SH-SY5Y (cell line): ENCODE data around the gene MRPL54.

Experiments used
- GATA2 ChIP-seq: IDR thresholded peaks from 2 replicates; pipeline ENCODE4 v1.6.1; 2011; ENCODE audit warnings: mild to moderate bottlenecking, low read depth, low read length
- GATA3 ChIP-seq: IDR thresholded peaks from 2 replicates; pipeline ENCODE4 v1.6.1; 2011; ENCODE audit warnings: low read depth, mild to moderate bottlenecking, low read length, moderate library complexity

MRPL54 gene

DNA sequence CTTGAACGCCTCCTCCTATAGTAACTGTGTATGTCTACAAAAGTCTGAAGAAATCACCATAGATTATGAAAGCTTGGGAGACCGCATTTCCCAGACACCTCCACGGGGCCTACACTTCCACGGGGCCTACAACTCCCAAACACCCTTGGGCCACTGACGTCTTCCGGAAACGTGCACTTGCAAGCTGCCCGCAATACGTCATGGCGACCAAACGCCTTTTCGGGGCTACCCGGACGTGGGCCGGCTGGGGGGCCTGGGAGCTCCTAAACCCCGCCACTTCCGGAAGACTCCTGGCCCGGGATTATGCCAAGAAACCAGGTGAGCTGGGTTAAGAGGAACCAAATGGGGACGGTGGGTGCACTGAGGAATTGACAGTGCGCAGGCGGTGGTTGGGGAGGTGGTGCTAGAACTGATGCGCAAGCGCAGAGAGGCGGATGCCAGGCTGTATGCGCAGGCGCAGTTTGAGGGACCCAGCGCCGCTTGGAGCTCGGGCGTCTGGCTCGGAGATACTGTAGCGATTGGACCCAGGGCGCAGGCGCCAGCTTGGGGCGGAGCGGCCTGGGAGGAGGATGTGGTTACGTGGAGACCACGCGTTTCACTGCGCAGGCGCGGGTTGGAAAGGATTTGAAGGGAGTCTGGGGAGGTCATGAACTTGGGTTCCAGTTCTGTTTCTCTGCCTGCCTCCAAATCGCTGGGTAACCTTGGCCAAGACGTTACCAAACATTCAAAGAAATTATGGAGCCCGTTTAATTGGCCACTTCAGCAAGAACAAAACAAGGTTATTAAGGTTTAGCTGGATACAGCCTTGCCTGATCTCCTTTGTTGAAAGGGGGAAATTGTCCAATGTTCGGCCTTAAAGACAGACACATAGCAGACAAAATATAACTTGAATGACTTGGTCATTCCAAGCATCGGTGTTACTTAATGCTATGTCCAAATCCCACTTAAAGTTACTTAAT is at the start of gene MRPL54:
Gene MRPL54, plus strand, starts transcription at position 182 of the 959 bp plus-strand sequence. Its CDS starts 19 bp downstream, at position 201.
- TF ChIP-seq GATA3 = no peak
- peak; percentile 16; the same call in 1 of the 2 replicates for TF ChIP-seq GATA2

DNA sequence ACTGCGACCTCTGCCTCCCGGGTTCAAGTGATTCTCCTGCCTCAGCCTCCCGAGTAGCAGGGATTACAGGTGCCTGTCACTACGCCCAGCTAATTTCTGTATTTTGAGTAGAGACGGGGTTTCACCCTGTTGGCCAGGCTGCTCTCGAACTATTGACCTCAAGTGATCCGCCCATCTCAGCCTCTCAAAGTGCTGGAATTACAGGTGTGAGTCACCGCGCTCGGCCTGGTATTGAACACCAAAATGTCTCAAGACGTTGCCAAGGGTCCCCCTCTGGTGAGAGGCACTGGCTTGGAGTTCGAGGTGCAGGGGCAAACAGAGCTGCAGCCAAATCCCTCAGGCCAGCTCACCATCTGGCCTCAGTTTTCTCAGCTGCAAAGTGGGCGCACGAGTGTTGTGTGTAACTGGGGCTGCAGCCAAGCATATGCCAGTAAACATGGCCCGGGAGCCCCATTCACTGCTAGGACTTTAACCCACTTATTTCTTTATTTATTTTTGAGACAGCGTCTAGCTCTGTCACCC is 46.3 kb upstream of the MRPL54 start:
- TF ChIP-seq GATA3 (no peak), GATA2 (no peak)

DNA sequence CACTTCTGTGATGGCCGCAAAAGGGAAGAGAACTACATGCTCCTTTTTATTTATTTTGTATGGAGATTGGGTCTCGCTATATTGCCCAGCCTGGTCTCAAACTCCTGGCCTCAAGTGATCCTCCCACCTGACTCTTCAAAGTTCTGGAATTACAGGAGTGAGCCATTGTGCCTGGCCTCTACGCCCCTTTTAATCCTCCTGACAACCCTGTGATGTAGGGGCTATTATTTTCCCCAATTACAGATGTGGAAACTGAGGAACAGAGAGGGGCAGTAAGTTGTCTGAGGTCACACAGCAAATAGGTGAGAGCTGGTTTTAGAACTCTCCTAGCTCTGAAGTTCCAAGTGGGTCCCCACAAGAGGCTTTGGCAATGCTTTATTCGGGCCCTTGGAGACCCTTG is 42.6 kb upstream of the MRPL54 start:
- no peak for TF ChIP-seq GATA3

DNA sequence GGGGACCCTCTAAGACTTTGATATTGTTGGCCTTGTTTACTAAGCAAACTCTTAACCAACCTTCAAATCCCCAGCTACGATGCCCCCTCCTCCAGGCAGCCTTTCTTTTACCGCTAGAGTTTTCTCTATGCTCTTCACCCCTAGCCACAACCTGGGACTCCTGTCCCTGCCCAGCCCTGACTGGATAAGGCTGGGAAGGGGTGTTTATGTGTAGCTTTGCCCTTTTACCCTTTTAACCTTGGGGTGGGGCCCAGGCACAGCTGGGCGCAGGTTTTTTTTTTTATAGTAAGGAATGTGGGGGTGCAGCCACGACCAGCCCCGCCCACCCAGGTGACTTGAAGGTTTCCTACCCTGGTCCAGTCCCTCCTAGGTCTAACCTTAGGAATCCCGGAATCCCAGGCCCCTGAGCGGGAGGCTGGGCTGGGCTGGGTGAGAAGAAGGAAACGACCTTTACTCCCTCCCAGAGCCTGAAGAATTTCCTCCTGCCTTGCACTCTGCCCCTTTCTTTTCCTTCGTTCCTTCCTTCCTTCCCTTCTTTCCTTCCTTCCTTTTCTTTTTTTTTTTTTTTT is 42.0 kb upstream of the MRPL54 start:
- TF ChIP-seq GATA3 (no peak), GATA2 (no peak)

DNA sequence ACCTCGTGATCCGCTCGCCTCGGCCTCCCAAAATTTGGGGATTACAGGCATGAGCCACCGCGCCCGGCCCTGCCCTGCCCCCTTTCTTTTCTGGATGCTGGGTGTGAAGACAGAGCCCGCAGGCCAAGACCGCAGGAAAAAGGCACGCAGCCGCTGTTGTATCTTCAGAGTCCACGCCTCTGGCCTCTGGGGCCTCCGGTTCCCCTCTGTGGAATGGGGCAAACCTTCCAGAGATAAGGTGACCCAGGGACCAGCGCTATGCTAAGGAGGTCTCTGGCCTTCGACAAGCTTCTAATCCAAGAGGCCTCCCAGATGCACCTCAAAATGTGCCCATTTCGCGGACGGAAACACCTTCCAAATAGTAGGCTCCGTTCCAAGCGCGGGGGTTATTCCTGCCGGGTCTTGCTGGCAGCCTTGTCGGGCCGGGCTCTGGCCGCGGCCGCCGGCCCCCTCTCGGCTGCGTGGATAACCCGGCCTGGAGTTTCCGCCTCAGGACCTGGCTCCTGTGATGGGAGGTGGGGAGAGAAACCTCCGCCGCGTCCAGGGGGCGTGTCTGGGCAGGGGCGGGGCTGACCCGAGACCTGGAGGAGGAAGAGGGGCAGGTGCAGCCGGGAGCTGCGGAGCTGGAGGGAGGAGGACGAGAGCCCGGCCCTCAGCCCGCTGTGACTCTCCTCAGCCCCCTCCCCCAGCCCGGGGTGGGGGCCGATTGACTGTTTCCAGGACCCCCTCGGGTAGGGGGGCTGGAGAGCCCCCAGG is 41.2 kb upstream of the MRPL54 start:
- TF ChIP-seq GATA2 (no peak), GATA3 (no peak)

DNA sequence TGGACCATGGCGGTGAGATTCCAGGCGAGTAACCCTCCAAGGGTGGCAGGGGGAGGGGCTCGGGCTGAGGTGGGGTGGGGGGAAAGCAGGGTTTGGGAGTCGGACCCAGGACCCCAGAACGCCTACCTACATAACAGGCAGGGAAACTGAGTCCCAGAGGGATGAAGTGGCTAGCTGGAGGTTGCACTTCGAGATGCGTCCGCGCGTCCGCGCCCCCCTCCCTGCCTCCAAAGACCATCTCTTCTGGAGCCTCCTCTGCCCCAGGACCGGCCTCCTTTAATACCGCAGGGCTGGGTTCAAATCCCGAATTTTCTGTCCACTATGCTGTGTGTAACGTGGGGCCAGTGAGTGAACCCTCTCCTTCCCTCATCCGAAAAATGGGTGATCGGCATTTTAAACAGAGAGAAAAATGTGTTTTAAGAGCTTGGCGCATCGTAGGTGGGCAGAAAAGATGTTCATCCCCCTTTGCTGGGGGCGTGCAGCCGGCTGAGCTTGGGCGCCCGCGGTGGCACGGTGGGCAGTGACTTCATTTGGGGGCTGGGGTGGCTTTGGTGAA is 40.5 kb upstream of the MRPL54 start:
- TF ChIP-seq GATA3 (no peak), GATA2 (no peak)

DNA sequence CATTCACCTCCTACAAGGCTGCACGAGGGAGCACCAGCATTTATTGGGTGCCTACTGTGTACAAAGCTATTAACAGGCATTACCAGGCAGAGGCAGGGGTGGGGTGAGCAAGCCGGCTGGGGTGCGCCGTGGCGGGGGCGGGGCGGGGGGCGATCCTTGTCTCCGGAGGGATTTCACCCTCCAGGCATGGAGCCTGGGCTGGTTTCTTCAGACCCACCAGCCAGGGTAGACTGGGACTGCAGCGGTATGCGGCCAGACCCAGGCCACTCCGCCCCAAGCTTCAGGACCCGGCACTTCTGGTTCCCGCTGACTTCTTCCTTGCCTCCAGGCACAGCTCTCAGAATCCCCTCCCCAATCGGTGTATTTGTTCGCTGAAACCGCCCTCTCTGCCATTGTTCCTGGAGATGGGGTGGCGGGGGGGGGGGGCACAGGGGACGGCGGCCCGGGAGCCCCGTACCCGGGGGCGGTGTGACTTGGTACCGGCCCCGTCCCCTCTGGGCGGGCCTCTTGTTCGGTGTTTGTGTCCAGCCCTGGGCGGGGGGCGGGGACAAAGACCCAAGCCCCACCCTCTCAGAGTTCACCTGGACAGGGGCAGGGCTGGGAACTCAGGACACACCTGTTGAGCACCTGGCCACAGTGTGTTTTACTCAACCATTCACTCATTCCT is 39.9 kb upstream of the MRPL54 start:
- TF ChIP-seq GATA2 = no peak
- TF ChIP-seq GATA3 = no peak

DNA sequence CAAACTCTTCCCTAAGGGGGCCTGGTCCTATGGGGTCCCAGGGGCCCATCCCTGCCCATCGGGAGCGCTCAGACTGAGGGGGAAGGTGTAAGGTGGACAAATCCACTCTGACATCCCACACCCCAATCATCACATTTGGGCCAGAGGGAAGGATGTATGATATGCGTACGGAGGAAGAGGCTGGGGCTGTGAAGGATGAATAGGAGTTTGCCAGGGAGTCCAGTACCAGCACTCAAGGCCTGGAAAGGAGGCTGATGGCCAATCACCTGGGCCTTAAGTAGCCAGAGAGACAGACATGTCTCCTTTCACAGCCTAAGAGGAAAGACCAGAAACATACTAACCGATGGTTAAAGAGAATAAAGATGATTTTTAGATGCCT is 39.4 kb upstream of the MRPL54 start:
- no peak for TF ChIP-seq GATA3
- no peak for TF ChIP-seq GATA2

DNA sequence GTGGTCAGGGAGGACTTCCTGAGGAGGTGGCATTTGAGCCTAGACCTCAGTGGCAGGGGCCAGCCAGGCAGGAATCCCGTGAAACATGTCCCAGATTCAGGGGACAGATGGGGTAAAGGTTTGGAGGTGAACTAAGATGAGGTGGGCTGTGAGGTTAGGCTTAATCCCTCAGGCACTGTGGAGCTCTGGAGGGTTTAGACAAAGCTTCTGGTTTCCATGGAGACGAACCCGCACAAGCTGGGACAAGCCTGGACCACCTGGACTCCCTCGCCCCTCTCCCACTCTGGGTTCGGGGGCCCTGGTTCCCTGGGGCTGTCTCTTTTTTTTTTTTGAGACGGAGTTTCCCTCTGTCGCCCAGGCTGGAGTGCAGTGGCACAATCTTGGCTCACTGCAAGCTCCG is 38.6 kb upstream of the MRPL54 start:
- TF ChIP-seq GATA3 = no peak
- no peak for TF ChIP-seq GATA2

DNA sequence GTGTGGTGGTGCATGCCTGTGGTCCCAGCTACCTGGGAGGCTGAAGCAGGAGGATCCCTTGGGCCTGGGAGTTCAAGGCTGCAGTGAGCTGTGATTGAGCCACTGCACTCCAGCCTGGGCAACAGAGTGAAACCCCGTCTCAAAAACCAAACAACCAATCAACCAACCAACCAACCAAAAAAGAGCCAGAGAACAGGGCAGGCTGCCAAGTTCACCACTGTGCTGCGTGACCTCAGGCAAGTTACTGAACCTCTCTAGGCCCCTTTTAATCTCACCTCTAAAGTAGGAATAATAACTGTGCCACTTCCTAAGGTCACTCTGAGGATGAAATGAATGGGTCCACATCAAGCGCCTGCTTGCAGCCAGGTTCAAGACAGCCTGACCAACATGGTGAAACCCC is 37.4 kb upstream of the MRPL54 start:
- TF ChIP-seq GATA2 = no peak
- no peak for TF ChIP-seq GATA3

DNA sequence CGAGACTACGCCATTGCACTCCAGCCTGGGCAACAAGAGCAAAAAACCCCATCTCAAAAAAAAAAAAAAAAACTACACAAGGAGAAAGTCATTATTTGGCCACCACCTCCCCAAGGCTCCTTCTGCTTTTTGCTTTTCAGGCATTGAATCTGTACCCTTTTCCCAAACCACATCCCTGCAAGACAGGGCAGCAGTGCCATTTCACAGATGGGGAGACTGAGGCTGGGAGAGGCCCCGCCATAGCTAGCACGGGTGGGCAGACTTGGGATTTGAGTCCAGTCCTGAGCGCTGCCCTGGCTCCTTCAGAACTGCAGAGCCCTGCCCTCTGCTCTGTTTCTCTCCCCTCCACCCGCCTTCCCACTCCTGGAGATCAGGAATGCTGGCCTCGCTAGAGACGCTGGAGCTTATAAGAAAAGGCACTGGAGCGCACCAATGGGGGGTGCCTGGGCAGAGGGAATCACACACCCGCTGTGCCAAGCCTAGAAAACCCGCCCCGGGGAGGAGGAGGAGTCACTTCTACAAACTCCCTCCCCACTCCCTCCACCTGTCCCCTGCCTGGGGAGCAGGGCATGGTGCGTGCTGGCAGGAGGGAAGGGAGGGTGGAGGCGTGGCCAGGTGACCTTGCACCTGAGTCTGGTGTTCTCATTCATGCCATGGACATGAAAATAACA is 36.7 kb upstream of the MRPL54 start:
- TF ChIP-seq GATA3 = no peak
- no peak for TF ChIP-seq GATA2

DNA sequence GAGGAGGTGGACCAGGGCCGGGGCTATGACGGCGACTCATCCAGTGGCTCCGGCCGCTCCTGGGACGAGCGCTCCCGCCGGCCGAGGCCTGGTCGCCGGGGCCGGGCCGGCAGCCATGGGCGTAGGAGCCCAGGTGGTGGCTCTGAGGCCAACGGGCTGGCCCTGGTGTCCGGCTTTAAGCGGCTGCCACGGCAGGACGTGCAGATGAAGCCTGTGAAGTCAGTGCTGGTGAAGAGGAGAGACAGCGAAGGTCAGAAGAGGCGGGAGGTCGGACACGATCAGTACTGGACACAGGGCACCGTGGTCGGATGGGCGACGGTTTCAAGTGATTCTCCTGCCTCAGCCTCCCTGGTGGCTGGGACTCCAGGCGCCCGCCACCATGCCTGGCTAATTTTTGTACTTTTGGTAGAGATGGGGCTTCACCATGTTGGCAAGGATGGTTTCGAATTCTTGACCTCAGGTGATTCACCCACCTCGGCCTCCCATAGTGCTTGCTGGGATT is 32.0 kb upstream of the MRPL54 start:
- TF ChIP-seq GATA2 (no peak), GATA3 (no peak)

DNA sequence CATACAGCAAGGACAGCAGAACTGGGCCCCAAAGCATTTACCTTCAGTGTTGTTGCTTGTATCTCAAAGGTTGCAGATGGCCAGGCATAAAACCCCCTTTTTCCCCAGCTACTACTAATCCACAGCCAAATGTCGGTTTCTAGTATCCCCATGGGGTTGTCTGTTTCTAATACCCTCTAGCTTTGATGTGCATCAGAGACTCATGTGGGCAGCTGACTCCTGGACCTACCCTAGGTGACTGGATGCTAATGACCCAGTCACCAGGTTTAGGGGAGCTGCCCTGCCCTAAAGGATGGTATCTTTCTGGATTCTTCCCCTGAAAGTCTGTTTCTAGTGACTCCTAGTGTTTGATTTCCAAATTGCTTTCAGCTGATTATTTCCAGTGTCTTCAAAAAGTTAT is 30.4 kb upstream of the MRPL54 start:
- TF ChIP-seq GATA3 (no peak), GATA2 (no peak)
